Measurements from ENCODE around the gene SPTLC2.
"Not testable (repeated sequence)": the region's sequence is repeated elsewhere in the genome, so short reads cannot be mapped to it uniquely, and the experiment has no call there.

SPTLC2 gene

GRCh38 chr14:77616454-77617229, at the start of gene SPTLC2:
Gene SPTLC2 (minus strand): TSS chr14:77616637. CDS start chr14:77616579, 58 bp downstream.
- FAIRE-seq (peak; percentile 82), DNase-seq (ENCODE audit: low spot score) (peak; percentile 93)

- DNase-seq (ENCODE audit: low spot score), result no peak
Measured at GRCh38 chr14:77663293-77663692, 46.9 kb upstream of the SPTLC2 start.

GRCh38 chr14:77661562-77661961, 45.1 kb upstream of the SPTLC2 start:
- not testable (repeated sequence) for FAIRE-seq; DNase-seq (ENCODE audit: low spot score)

More at GRCh38 chr14:77663293-77663692, 46.9 kb upstream of the SPTLC2 start:
- no peak for FAIRE-seq

GRCh38 chr14:77660754-77661153, 44.3 kb upstream of the SPTLC2 start:
- no peak for FAIRE-seq
- DNase-seq (ENCODE audit: low spot score), result no peak

- no peak for FAIRE-seq
- DNase-seq (ENCODE audit: low spot score), result no peak
Measured at GRCh38 chr14:77659831-77660230, 43.4 kb upstream of the SPTLC2 start.

GRCh38 chr14:77657280-77657679, 40.8 kb upstream of the SPTLC2 start:
- FAIRE-seq (no peak), DNase-seq (ENCODE audit: low spot score) (no peak)

GRCh38 chr14:77654001-77654441, 37.6 kb upstream of the SPTLC2 start:
- DNase-seq (ENCODE audit: low spot score) (no peak), FAIRE-seq (no peak)

- no peak for FAIRE-seq
- DNase-seq (ENCODE audit: low spot score), result no peak
Measured at GRCh38 chr14:77649326-77649725, 32.9 kb upstream of the SPTLC2 start.

GRCh38 chr14:77648520-77649200, 32.2 kb upstream of the SPTLC2 start:
- FAIRE-seq (no peak), DNase-seq (ENCODE audit: low spot score) (no peak)

GRCh38 chr14:77647853-77648252, 31.4 kb upstream of the SPTLC2 start:
- FAIRE-seq, result no peak
- DNase-seq (ENCODE audit: low spot score), result no peak

- DNase-seq (ENCODE audit: low spot score) (no peak), FAIRE-seq (no peak)
Measured at GRCh38 chr14:77646907-77647306, 30.5 kb upstream of the SPTLC2 start.

- no peak for DNase-seq (ENCODE audit: low spot score)
- no peak for FAIRE-seq
Measured at GRCh38 chr14:77645520-77646230, 29.2 kb upstream of the SPTLC2 start.

GRCh38 chr14:77642407-77642806, 26.0 kb upstream of the SPTLC2 start:
- DNase-seq (ENCODE audit: low spot score), result no peak
- no peak for FAIRE-seq

GRCh38 chr14:77641534-77642341, 25.3 kb upstream of the SPTLC2 start:
- FAIRE-seq (no peak), DNase-seq (ENCODE audit: low spot score) (no peak)

GRCh38 chr14:77640756-77641533, 24.5 kb upstream of the SPTLC2 start:
- FAIRE-seq (no peak), DNase-seq (ENCODE audit: low spot score) (no peak)

- DNase-seq (ENCODE audit: low spot score), result peak; percentile 36
- no peak for FAIRE-seq
Measured at GRCh38 chr14:77638771-77639171, 22.3 kb upstream of the SPTLC2 start.

GRCh38 chr14:77635869-77636268, 19.4 kb upstream of the SPTLC2 start:
- not testable (repeated sequence) for FAIRE-seq; DNase-seq (ENCODE audit: low spot score)

- not testable (repeated sequence) for DNase-seq (ENCODE audit: low spot score); FAIRE-seq
Measured at GRCh38 chr14:77635466-77635865, 19.0 kb upstream of the SPTLC2 start.

GRCh38 chr14:77630111-77630510, 13.7 kb upstream of the SPTLC2 start:
- DNase-seq (ENCODE audit: low spot score), result no peak

GRCh38 chr14:77625360-77625759, 8.9 kb upstream of the SPTLC2 start:
- no peak for FAIRE-seq
- no peak for DNase-seq (ENCODE audit: low spot score)

More at GRCh38 chr14:77630111-77630510, 13.7 kb upstream of the SPTLC2 start:
- FAIRE-seq, result no peak

Measured in RCC 7860 (cell line).